WERI-Rb-1 (cell line): ENCODE measurements around the gene ADGRD1.

Experiments used
- DNase-seq: peaks from one replicate; pipeline ENCODE4 v3.0.0-alpha.2; 2020
- H3K27ac ChIP-seq: fragments of 250-450 bp; sonication (Bioruptor Pico); 2 replicates; pipeline ENCODE4 v1.5.1; 2020; ENCODE audit warnings: mild to moderate bottlenecking, moderate library complexity
- H3K27me3 ChIP-seq: fragments of 250-450 bp; sonication (Bioruptor Pico); 2 replicates; pipeline ENCODE4 v1.5.1; 2021; ENCODE audit warnings: mild to moderate bottlenecking, low read depth, moderate library complexity; ENCODE audit not compliant: insufficient read depth, severe bottlenecking
- H3K36me3 ChIP-seq: fragments of 250-450 bp; sonication (Bioruptor Pico); 2 replicates; pipeline ENCODE4 v1.5.1; 2020; ENCODE audit warnings: mild to moderate bottlenecking, moderate library complexity
- H3K4me3 ChIP-seq: 2 replicates; pipeline ENCODE4 v1.5.1; 2011; ENCODE audit warnings: low read depth, mild to moderate bottlenecking, control low read depth, low read length
- H3K9me3 ChIP-seq: fragments of 250-450 bp; sonication (Bioruptor Pico); 2 replicates; pipeline ENCODE4 v1.5.1; 2021; ENCODE audit warnings: mild to moderate bottlenecking, moderate library complexity; ENCODE audit not compliant: severe bottlenecking
- CTCF ChIP-seq: IDR thresholded peaks from 2 replicates; pipeline ENCODE4 v1.5.1; 2011; ENCODE audit warnings: low read depth, mild to moderate bottlenecking, control low read depth, inconsistent platforms, low read length

ADGRD1 gene

GRCh38 chr12:131027876-131028586 lies 74.3 kb downstream of the ADGRD1 start:
- no peak for TF ChIP-seq CTCF
- Histone ChIP-seq H3K27me3 (no peaks in the 10 kb centered on the region), H3K4me3 (no peak overlapping the region), H3K36me3 (no peaks in the 10 kb centered on the region), H3K9me3 (no peaks in the 10 kb centered on the region), H3K27ac (no peak overlapping the region)
- no peak for DNase-seq

GRCh38 chr12:131028587-131029338 lies 75.1 kb downstream of the ADGRD1 start:
- no peak for TF ChIP-seq CTCF
- H3K4me3 ChIP-seq = no peak overlapping the region
- H3K27ac ChIP-seq = no peak overlapping the region
- no peaks in the 10 kb centered on the region for H3K36me3 ChIP-seq
- H3K9me3 ChIP-seq = no peaks in the 10 kb centered on the region
- no peak for DNase-seq
- no peaks in the 10 kb centered on the region for H3K27me3 ChIP-seq

GRCh38 chr12:131030472-131031328 lies 77.0 kb downstream of the ADGRD1 start:
- DNase-seq = no peak
- no peak for TF ChIP-seq CTCF
- Histone ChIP-seq H3K4me3 (no peak overlapping the region), H3K36me3 (no peaks in the 10 kb centered on the region), H3K9me3 (no peaks in the 10 kb centered on the region), H3K27me3 (no peaks in the 10 kb centered on the region), H3K27ac (no peak overlapping the region)

GRCh38 chr12:131032082-131032750 lies 78.5 kb downstream of the ADGRD1 start:
- Histone ChIP-seq H3K9me3 (no peaks in the 10 kb centered on the region), H3K36me3 (no peaks in the 10 kb centered on the region), H3K4me3 (no peak overlapping the region), H3K27me3 (no peaks in the 10 kb centered on the region), H3K27ac (no peak overlapping the region)
- no peak for DNase-seq
- TF ChIP-seq CTCF = no peak

GRCh38 chr12:131033486-131033885 lies 79.8 kb downstream of the ADGRD1 start:
- DNase-seq = no peak
- Histone ChIP-seq H3K27ac (no peak overlapping the region), H3K9me3 (no peaks in the 10 kb centered on the region), H3K36me3 (no peaks in the 10 kb centered on the region), H3K4me3 (no peak overlapping the region), H3K27me3 (no peaks in the 10 kb centered on the region)
- TF ChIP-seq CTCF = no peak
